ENCODE results near the gene ISOC2. TPM values are rescaled to one million over a fixed set of nuclear protein-coding genes. Genes with fewer than 3 reads are reported as not detected.

ISOC2 gene
- total and polyA plus RNA-seq, 9 of the 15 experiments (the other 6 are each of a cell fraction or from before 2014, with no cell fraction given), result 1.2 to 229 (median 58.3) TPM

DNA sequence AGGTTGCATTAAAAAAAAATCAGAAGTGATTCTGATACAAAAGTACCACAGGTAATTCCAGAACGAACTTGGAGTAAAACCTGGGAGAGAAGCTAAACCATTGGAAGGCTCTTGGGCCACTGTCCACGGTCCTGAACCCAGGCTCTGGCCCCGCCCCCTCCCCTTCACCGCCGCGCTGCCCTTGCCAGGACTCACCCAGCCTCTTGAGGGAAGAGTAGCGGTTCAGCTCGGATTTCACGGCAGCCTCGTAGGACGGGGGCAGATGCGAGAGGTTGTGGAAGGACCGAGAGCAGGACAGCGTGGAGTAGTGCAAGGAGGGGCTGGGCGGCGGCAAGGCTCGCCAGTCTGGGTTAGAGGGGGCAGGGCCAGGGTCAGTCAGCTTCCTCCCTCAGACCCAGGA is 24.0 kb downstream of the ISOC2 start (continued):
- TF ChIP-seq YY1 (IDR thresholded peaks at IDR 0.05; ENCODE audit: borderline replicate concordance in 1 of 3, control insufficient read depth in 1 of 3, extremely low read depth in 1 of 3, insufficient read depth in 3 of 3, insufficient read length in 1 of 3, insufficient replicate concordance in 2 of 3, low read depth in 1 of 3, low read length in 2 of 3) (no peak), HNRNPK (IDR thresholded peaks at IDR 0.05; ENCODE audit: low read depth, low read length, poor library complexity, severe bottlenecking) (no peak), FOXP1 (CRISPR knock-in tag; IDR thresholded peaks at IDR 0.05) (peak; percentile 85; the same call in 1 of the 2 replicates)

DNA sequence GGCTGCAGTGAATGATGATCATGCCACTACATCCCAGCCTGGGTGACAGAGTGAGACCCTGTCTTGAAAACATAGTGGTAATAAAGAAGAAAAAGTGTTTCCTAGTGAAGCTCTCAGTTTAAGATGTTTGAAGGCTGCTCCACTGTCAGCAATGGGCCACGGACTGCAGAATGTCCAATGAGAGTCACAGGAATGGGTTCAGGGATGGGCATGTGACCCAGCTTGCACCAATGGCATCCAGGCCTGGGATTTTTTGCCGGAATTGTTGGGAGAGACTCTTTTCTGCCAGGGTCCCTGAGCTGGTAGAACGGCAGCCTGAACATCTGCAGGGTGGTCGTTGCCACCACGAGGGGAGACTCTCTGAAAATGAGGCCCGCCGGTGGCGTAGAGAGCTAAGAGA is 24.6 kb downstream of the ISOC2 start:
- Histone ChIP-seq H3K27ac (ENCODE audit: extremely low read depth, low read depth, low read length) (no peak overlapping the region), H3K9me1 (ENCODE audit: control insufficient read depth, insufficient read depth, low read length) (no peaks in the 10 kb centered on the region), H3K4me3 (no peak overlapping the region), H3K36me3 (ENCODE audit: control insufficient read depth, insufficient read depth, low read length) (no peaks in the 10 kb centered on the region), H4K20me1 (replicated peaks; ENCODE audit: control insufficient read depth, insufficient read depth, low read length) (peaks cover 14% of the 10 kb centered on the region), H3K9me3 (replicated peaks; ENCODE audit: control insufficient read depth, insufficient read depth, low read depth, low read length) (no peaks in the 10 kb centered on the region), H3K79me2 (ENCODE audit: control insufficient read depth, insufficient read depth, low read length) (no peaks in the 10 kb centered on the region), H3K9ac (ENCODE audit: insufficient read depth in 1 of 2, low read depth in 2 of 2, low read length in 2 of 2) (no peak overlapping the region), H3K27me3 (ENCODE audit: control insufficient read depth in 2 of 2, insufficient read depth in 2 of 2, low read length in 2 of 2) (peaks cover 0 to 9% of the 10 kb centered on the region in 2 experiments; a peak in 2 of 5 replicates), H3K4me2 (ENCODE audit: insufficient read depth, low read length) (no peak overlapping the region), H3K4me1 (replicated peaks in 1 of 2; ENCODE audit: control insufficient read depth in 2 of 2, insufficient read depth in 2 of 2, low read length in 2 of 2) (peaks cover 10 to 36% of the 10 kb centered on the region in 2 experiments), H2AFZ (ENCODE audit: low read depth, low read length) (no peak overlapping the region)
- ATAC-seq (no peak), DNase-seq (ENCODE audit: extremely low read depth in 1 of 4, low spot score in 3 of 4) (no peak), FAIRE-seq (no peak)
- TF ChIP-seq, protein P1, sequence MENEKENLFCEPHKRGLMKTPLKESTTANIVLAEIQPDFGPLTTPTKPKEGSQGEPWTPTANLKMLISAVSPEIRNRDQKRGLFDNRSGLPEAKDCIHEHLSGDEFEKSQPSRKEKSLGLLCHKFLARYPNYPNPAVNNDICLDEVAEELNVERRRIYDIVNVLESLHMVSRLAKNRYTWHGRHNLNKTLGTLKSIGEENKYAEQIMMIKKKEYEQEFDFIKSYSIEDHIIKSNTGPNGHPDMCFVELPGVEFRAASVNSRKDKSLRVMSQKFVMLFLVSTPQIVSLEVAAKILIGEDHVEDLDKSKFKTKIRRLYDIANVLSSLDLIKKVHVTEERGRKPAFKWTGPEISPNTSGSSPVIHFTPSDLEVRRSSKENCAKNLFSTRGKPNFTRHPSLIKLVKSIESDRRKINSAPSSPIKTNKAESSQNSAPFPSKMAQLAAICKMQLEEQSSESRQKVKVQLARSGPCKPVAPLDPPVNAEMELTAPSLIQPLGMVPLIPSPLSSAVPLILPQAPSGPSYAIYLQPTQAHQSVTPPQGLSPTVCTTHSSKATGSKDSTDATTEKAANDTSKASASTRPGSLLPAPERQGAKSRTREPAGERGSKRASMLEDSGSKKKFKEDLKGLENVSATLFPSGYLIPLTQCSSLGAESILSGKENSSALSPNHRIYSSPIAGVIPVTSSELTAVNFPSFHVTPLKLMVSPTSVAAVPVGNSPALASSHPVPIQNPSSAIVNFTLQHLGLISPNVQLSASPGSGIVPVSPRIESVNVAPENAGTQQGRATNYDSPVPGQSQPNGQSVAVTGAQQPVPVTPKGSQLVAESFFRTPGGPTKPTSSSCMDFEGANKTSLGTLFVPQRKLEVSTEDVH (IDR thresholded peaks at IDR 0.05; ENCODE audit: low read depth, partially characterized antibody), result no peak
- TF ChIP-seq ETV5 (CRISPR knock-in tag; IDR thresholded peaks at IDR 0.05; ENCODE audit: low read depth) (no peak), ZNF354B (CRISPR knock-in tag; IDR thresholded peaks at IDR 0.05) (no peak), FOXK2 (conservative IDR thresholded peaks at IDR 0.05 in 1 of 2, IDR thresholded peaks at IDR 0.05 in 1 of 2; ENCODE audit: low read depth in 2 of 2) (no peak), NR2F6 (CRISPR knock-in tag; IDR thresholded peaks at IDR 0.05) (no peak), CCAR2 (IDR thresholded peaks at IDR 0.05; ENCODE audit: low read depth, low read length) (no peak), POLR2AphosphoS5 (IDR thresholded peaks at IDR 0.05; ENCODE audit: control insufficient read depth, insufficient read depth, low read depth, low read length) (no peak)
- TF ChIP-seq, protein P2, sequence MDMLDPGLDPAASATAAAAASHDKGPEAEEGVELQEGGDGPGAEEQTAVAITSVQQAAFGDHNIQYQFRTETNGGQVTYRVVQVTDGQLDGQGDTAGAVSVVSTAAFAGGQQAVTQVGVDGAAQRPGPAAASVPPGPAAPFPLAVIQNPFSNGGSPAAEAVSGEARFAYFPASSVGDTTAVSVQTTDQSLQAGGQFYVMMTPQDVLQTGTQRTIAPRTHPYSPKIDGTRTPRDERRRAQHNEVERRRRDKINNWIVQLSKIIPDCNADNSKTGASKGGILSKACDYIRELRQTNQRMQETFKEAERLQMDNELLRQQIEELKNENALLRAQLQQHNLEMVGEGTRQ (CRISPR knock-in tag; IDR thresholded peaks at IDR 0.05), result peak; percentile 48
- TF ChIP-seq, protein P3, sequence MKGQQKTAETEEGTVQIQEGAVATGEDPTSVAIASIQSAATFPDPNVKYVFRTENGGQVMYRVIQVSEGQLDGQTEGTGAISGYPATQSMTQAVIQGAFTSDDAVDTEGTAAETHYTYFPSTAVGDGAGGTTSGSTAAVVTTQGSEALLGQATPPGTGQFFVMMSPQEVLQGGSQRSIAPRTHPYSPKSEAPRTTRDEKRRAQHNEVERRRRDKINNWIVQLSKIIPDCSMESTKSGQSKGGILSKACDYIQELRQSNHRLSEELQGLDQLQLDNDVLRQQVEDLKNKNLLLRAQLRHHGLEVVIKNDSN (CRISPR knock-in tag; IDR thresholded peaks at IDR 0.05), result peak; percentile 71
- ChIA-PET POLR2A (interaction anchor here (0.6 to 1.7 kb wide), 11 partner anchors 10 to 84 kb away, joined by 3 to 9 read pairs (median 4); partner anchors contain the start of gene UBE2S), CTCF (ENCODE audit: low intra/inter-chr PET ratio) (no interaction called here)
- in situ Hi-C loops (cut with MboI) (loop anchor here (25.0 kb wide), 1 partner anchor 775 kb away; the partner anchor contains the start of gene LILRB4), intact Hi-C loops (cut with micrococcal nuclease) (no loop called here)
- no TSS peak for BruUV-seq (replicated peaks)
- WGBS (ENCODE audit: insufficient coverage, low coverage, missing lambda C conversion rate), result 21% methylated on average over 8 of the region's 8 CpGs
